BJ (cell line): Measurements from ENCODE around the gene GPR61. TPM values are rescaled to one million over a fixed set of nuclear protein-coding genes. Genes with fewer than 3 reads are reported as not detected.

ENCODE experiments used
- CTCF ChIA-PET: fragments of 350-600 bp; formaldehyde crosslinking; extraction: SDS; loops from one replicate; lab custom pipeline; 2021; ENCODE audit warnings: antibody characterized with exemption, inconsistent platforms; lab: Yijun Ruan, JAX
- POLR2A ChIA-PET: fragments of 300-600 bp; sonication (Branson Sonifier 250); formaldehyde crosslinking; extraction: SDS; loops from one replicate; lab custom pipeline; 2021; ENCODE audit warnings: antibody characterized with exemption; lab: Charles Lee
- DNase-seq: peaks from one replicate; pipeline ENCODE4 v3.0.0-alpha.2; 2011; ENCODE audit warnings: low read depth
- H3K27me3 ChIP-seq: 2 replicates; pipeline ENCODE4 v1.6.0; 2011; ENCODE audit warnings: low read length; ENCODE audit not compliant: control insufficient read depth, insufficient read depth
- H3K36me3 ChIP-seq: 2 replicates; pipeline ENCODE4 v1.5.1; 2011; ENCODE audit warnings: low read length; ENCODE audit not compliant: control insufficient read depth, insufficient read depth
- H3K4me3 ChIP-seq: 2 replicates; pipeline ENCODE4 v1.5.1; 2011; ENCODE audit warnings: low read depth, mild to moderate bottlenecking, control low read depth, low read length
- polyA plus RNA-seq: library from polyadenylated mRNA; depleted of rRNA; stranded (reverse); fragments of >200 nt; gene quantifications from 2 replicates; pipeline ENCODE4 v1.2.3, GENCODE V29; 2011
- TF ChIP-seq, protein P1 (sequence below): IDR thresholded peaks from 2 replicates; pipeline ENCODE4 v1.5.1; 2011; ENCODE audit warnings: low read depth, mild to moderate bottlenecking, control low read depth, inconsistent platforms, low read length, moderate library complexity; ENCODE audit not compliant: insufficient read depth

Gene GPR61
- polyA plus RNA-seq, 1 experiment, result not detected

- DNase-seq, result no peak
- Histone ChIP-seq H3K36me3 (no peaks in the 10 kb centered on the region), H3K4me3 (no peak overlapping the region), H3K27me3 (no peaks in the 10 kb centered on the region; the same call in 1 of the 2 replicates)
- TF ChIP-seq, protein P1, sequence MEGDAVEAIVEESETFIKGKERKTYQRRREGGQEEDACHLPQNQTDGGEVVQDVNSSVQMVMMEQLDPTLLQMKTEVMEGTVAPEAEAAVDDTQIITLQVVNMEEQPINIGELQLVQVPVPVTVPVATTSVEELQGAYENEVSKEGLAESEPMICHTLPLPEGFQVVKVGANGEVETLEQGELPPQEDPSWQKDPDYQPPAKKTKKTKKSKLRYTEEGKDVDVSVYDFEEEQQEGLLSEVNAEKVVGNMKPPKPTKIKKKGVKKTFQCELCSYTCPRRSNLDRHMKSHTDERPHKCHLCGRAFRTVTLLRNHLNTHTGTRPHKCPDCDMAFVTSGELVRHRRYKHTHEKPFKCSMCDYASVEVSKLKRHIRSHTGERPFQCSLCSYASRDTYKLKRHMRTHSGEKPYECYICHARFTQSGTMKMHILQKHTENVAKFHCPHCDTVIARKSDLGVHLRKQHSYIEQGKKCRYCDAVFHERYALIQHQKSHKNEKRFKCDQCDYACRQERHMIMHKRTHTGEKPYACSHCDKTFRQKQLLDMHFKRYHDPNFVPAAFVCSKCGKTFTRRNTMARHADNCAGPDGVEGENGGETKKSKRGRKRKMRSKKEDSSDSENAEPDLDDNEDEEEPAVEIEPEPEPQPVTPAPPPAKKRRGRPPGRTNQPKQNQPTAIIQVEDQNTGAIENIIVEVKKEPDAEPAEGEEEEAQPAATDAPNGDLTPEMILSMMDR, result peak; percentile 96
- POLR2A ChIA-PET, result interaction anchor here (0.6 to 1.0 kb wide), 2 partner anchors 13 to 33 kb away, joined by 3 read pairs; no protein-coding TSS in a partner anchor
- CTCF ChIA-PET, result interaction anchor here (0.6 to 26.3 kb wide), 69 partner anchors 10 to 713 kb away, joined by 3 to 1371 read pairs (median 4); partner anchors contain the start of genes AHCYL1, AMIGO1, AMPD2 and ATXN7L2
These were observed 7.1 kb upstream of the GPR61 start for GRCh38 chr1:109532365-109533136.

GRCh38 chr1:109534307-109534858 is 5.3 kb upstream of the GPR61 start:
- H3K27me3 ChIP-seq, result peaks cover 3% of the 10 kb centered on the region; the same call in 1 of the 2 replicates
- TF ChIP-seq, protein P1, result no peak
- H3K36me3 ChIP-seq, result no peaks in the 10 kb centered on the region
- ChIA-PET POLR2A (no interaction called here), CTCF (interaction anchor here (0.7 to 26.3 kb wide), 6 partner anchors 9 to 451 kb away, joined by 3 to 1371 read pairs (median 12); partner anchors contain the start of genes AHCYL1, AMIGO1, ATXN7L2 and CYB561D1)
- no peak for DNase-seq
- H3K4me3 ChIP-seq, result no peak overlapping the region

DNA sequence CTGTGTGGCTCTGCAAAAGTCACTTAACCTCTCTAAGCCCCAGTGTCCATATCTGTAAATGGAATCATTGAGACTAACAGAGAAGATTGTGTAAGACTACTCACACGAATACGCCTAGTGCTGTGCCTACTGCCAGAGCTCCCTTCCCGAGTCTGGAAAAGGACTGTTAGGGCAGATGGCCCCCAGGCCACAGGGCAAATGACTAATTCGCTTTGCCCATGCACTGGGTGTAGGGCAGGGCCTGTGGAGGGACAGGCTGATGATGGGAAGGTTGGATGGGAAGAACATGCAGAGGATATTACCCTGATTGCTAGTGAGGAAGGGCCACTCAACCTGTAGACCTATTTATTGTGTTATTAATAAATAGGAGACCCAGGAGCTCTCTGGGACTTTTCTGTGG is 4.2 kb upstream of the GPR61 start:
- H3K4me3 ChIP-seq, result no peak overlapping the region
- no peak for DNase-seq
- CTCF ChIA-PET, result interaction anchor here (1.4 to 26.3 kb wide), 3 partner anchors 8 to 271 kb away, joined by 4 to 1371 read pairs (median 82); partner anchors contain the start of genes AMIGO1, ATXN7L2, CYB561D1 and GPR61
- TF ChIP-seq, protein P1, result no peak
- H3K27me3 ChIP-seq, result peaks cover 3% of the 10 kb centered on the region; the same call in 1 of the 2 replicates
- POLR2A ChIA-PET, result no interaction called here
- H3K36me3 ChIP-seq, result no peaks in the 10 kb centered on the region

DNA sequence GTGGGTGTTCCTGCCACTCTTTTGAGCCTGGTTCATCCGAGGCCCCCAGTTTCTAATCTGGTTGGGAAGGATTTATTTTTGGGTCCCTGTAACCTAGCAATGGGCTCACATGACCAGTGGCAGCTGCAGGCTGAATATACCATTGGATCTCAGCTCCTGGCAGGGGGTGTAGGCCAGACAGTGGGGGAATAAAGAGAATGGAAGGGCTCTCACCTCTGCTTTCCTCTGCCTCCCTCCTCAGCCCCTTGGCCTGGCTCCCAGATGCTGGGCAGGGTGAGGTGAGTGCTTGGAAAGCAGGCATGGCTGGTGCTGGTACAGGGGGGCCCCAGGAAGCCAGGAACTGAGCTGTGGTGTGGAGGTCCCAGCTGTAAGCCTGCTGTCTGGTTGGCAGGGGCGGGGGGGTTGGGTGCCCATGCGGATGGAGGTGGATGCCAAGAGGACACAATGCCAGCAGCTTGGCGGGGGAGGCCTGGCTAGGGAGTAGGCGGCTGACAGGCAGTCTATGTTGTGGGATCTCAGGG is 3.6 kb upstream of the GPR61 start:
- Histone ChIP-seq H3K4me3 (no peak overlapping the region), H3K36me3 (no peaks in the 10 kb centered on the region), H3K27me3 (peaks cover 5% of the 10 kb centered on the region; the same call in 1 of the 2 replicates)
- ChIA-PET POLR2A (no interaction called here), CTCF (interaction anchor here (1.4 to 26.3 kb wide), 3 partner anchors 7 to 272 kb away, joined by 4 to 1371 read pairs (median 82); partner anchors contain the start of genes AMIGO1, ATXN7L2, CYB561D1 and GPR61)
- TF ChIP-seq, protein P1, result no peak
- DNase-seq, result no peak
